Upper lobe of left lung (tissue), 4 donors: Measurements from ENCODE around the gene WNT2B.

Source experiments
- CTCF ChIP-seq, 6 experiments: fragments of 450-650 bp in 4 of 6; fragments of 200-600 bp in 2 of 6; sonication (generic) in 2 of 6; IDR thresholded peaks; one replicate each; pipeline ENCODE4 v1.5.1; 2016 to 2019; ENCODE audit warnings: antibody characterized with exemption in 6 of 6
- EP300 ChIP-seq, 4 donors: sonication (generic); formaldehyde crosslinking; IDR thresholded peaks; one replicate each; pipeline ENCODE4 v1.5.1; 2017; ENCODE audit warnings: antibody characterized with exemption in 4 of 4, control low read depth in 2 of 4
- POLR2A ChIP-seq, 4 donors: fragments of 450-650 bp; IDR thresholded peaks; one replicate each; pipeline ENCODE4 v1.5.1; 2016 to 2017; ENCODE audit warnings: antibody characterized with exemption in 4 of 4, mild to moderate bottlenecking in 2 of 4
- POLR2AphosphoS5 ChIP-seq, 2 donors: sonication (generic); formaldehyde crosslinking; IDR thresholded peaks; one replicate each; pipeline ENCODE4 v1.5.1; 2017; ENCODE audit warnings: antibody characterized with exemption in 2 of 2

GRCh38 chr1:112565800-112566199 is 57.0 kb downstream of the WNT2B start:
- TF ChIP-seq CTCF (IDR thresholded peaks at IDR 0.05) (no peak), EP300 (IDR thresholded peaks at IDR 0.05) (no peak), POLR2A (IDR thresholded peaks at IDR 0.05) (no peak), POLR2AphosphoS5 (IDR thresholded peaks at IDR 0.05) (no peak)
